GM23338 (cell line): Measurements from ENCODE around the gene ZGLP1. TPM values are rescaled to one million over a fixed set of nuclear protein-coding genes. Genes with fewer than 3 reads are reported as not detected.

Experiments
- ATAC-seq: fragments of 200-7000 bp; cut with Tn5 transposase; 3 replicates; pipeline ENCODE4 v1.9.1; 2020
- DNase-seq: peaks from one replicate; pipeline ENCODE4 v3.0.0-alpha.2; 2015; ENCODE audit warnings: low spot score
- H2AFZ ChIP-seq: fragments of 200-600 bp; sonication (generic); 2 replicates; pipeline ENCODE4 v1.8.0; 2016; ENCODE audit warnings: antibody characterized with exemption, mild to moderate bottlenecking, moderate library complexity
- H3F3A ChIP-seq: fragments of 200-600 bp; sonication (generic); replicated peaks from 2 replicates; pipeline ENCODE4 v1.8.0; 2017; ENCODE audit warnings: antibody characterized with exemption, mixed run types, low read depth
- H3K27ac ChIP-seq: fragments of 200-600 bp; sonication (generic); 2 replicates; pipeline ENCODE4 v1.6.1; 2016; ENCODE audit warnings: low read depth
- H3K27me3 ChIP-seq: fragments of 200-600 bp; sonication (generic); 2 replicates; pipeline ENCODE4 v1.8.0; 2016; ENCODE audit warnings: mild to moderate bottlenecking, mixed run types, moderate library complexity; ENCODE audit not compliant: insufficient read depth
- H3K36me3 ChIP-seq: fragments of 200-600 bp; sonication (generic); 2 replicates; pipeline ENCODE4 v1.8.0; 2016; ENCODE audit warnings: mild to moderate bottlenecking; ENCODE audit not compliant: insufficient read depth
- H3K4me1 ChIP-seq: fragments of 200-600 bp; sonication (generic); 2 replicates; pipeline ENCODE4 v1.8.0; 2016; ENCODE audit warnings: mild to moderate bottlenecking, moderate library complexity; ENCODE audit not compliant: insufficient read depth
- H3K4me2 ChIP-seq: fragments of 200-600 bp; sonication (generic); 2 replicates; pipeline ENCODE4 v1.7.1; 2017; ENCODE audit warnings: mixed run types
- H3K4me3 ChIP-seq: fragments of 200-600 bp; sonication (generic); 2 replicates; pipeline ENCODE4 v1.6.1; 2016; ENCODE audit warnings: mixed run types
- H3K79me2 ChIP-seq: fragments of 200-600 bp; sonication (generic); replicated peaks from 2 replicates; pipeline ENCODE4 v1.8.0; 2017; ENCODE audit warnings: mild to moderate bottlenecking; ENCODE audit not compliant: insufficient read depth
- H3K9me2 ChIP-seq: fragments of 200-600 bp; sonication (generic); 2 replicates; pipeline ENCODE4 v1.8.0; 2017; ENCODE audit not compliant: insufficient read depth
- H4K20me1 ChIP-seq: fragments of 200-600 bp; sonication (generic); replicated peaks from 2 replicates; pipeline ENCODE4 v1.8.0; 2017; ENCODE audit warnings: mild to moderate bottlenecking; ENCODE audit not compliant: insufficient read depth
- H3K27ac Mint-ChIP-seq: 2 replicates; pipeline ENCODE4 v1.8.0; 2020; ENCODE audit warnings: inconsistent platforms, mild to moderate bottlenecking, moderate library complexity, mixed read lengths
- H3K27me3 Mint-ChIP-seq: 3 replicates; pipeline ENCODE4 v1.8.0; 2022; ENCODE audit warnings: low read depth, mild to moderate bottlenecking, moderate library complexity, mixed read lengths, inconsistent platforms; ENCODE audit not compliant: insufficient read depth, poor library complexity
- H3K36me3 Mint-ChIP-seq: 3 replicates; pipeline ENCODE4 v1.8.0; 2021; ENCODE audit warnings: low read depth, mild to moderate bottlenecking, inconsistent platforms, moderate library complexity, mixed read lengths
- H3K4me1 Mint-ChIP-seq: 3 replicates; pipeline ENCODE4 v1.8.0; 2020; ENCODE audit warnings: mild to moderate bottlenecking, inconsistent platforms, mixed read lengths
- H3K4me3 Mint-ChIP-seq: 3 replicates; pipeline ENCODE4 v1.8.0; 2021; ENCODE audit warnings: moderate library complexity, mild to moderate bottlenecking, inconsistent platforms, mixed read lengths
- H3K9me3 Mint-ChIP-seq: 3 replicates; pipeline ENCODE4 v1.8.0; 2020; ENCODE audit warnings: moderate library complexity, mild to moderate bottlenecking, inconsistent platforms, mixed read lengths
- CREB1 ChIP-seq: fragments of 250-450 bp; sonication (Bioruptor Pico); IDR thresholded peaks from 2 replicates; pipeline ENCODE4 v1.5.0; 2020; ENCODE audit warnings: low read depth, mild to moderate bottlenecking, moderate library complexity
- EZH2 ChIP-seq: fragments of 200-600 bp; sonication (generic); IDR thresholded peaks from one replicate; pipeline ENCODE4 v1.8.0; 2017; ENCODE audit warnings: antibody characterized with exemption, mild to moderate bottlenecking, low read depth; ENCODE audit not compliant: unreplicated experiment
- JUNB ChIP-seq: IDR thresholded peaks from one replicate; pipeline ENCODE4 v1.6.1; 2016; ENCODE audit warnings: antibody characterized with exemption; ENCODE audit not compliant: unreplicated experiment
- NANOG ChIP-seq: IDR thresholded peaks from 2 replicates; pipeline ENCODE4 v1.6.1; 2016; ENCODE audit warnings: antibody characterized with exemption, borderline replicate concordance
- POLR2AphosphoS5 ChIP-seq: IDR thresholded peaks from 2 replicates; pipeline ENCODE4 v1.6.1; 2016; ENCODE audit warnings: antibody characterized with exemption, low read depth
- STAT1 ChIP-seq: IDR thresholded peaks from one replicate; pipeline ENCODE4 v1.6.1; 2016; ENCODE audit warnings: antibody characterized with exemption; ENCODE audit not compliant: unreplicated experiment
- polyA plus RNA-seq: library from polyadenylated mRNA; unstranded; fragments of >200 nt; fragmentation: Nextera tagmentation; extraction: Ambion mirVana; gene quantifications from 2 replicates; pipeline ENCODE4 v1.2.1, GENCODE V29; 2016
- total RNA-seq: library from RNA; depleted of rRNA; stranded (reverse); fragments of >200 nt; shearing (Covaris generic); gene quantifications from 2 replicates; pipeline ENCODE4 v1.2.3, GENCODE V29; 2014
- TF ChIP-seq, protein P1 (sequence below): IDR thresholded peaks from one replicate; pipeline ENCODE4 v1.6.1; 2018; ENCODE audit warnings: antibody characterized with exemption; ENCODE audit not compliant: unreplicated experiment
- TF ChIP-seq, protein P2 (sequence below): IDR thresholded peaks from 2 replicates; pipeline ENCODE4 v1.6.1; 2016; ENCODE audit warnings: antibody characterized with exemption
- TF ChIP-seq, protein P3 (sequence below), 2 experiments: fragments of 200-600 bp in 1 of 2; sonication (generic) in 1 of 2; conservative IDR thresholded peaks; 2 replicates each; pipeline versions ENCODE4 v1.5.1 to v1.6.1; 2016 to 2017; ENCODE audit warnings: antibody characterized with exemption in 2 of 2, low read depth in 2 of 2, mild to moderate bottlenecking in 2 of 2, moderate library complexity in 1 of 2
- TF ChIP-seq, protein P4 (sequence below): fragments of 250-450 bp; sonication (Bioruptor Pico); IDR thresholded peaks from 2 replicates; pipeline ENCODE4 v1.5.0; 2020; ENCODE audit warnings: mild to moderate bottlenecking, moderate library complexity

ZGLP1 gene
- total and polyA plus RNA-seq, 2 experiments from 2014 or later = 1.5 to 5.3 TPM

DNA sequence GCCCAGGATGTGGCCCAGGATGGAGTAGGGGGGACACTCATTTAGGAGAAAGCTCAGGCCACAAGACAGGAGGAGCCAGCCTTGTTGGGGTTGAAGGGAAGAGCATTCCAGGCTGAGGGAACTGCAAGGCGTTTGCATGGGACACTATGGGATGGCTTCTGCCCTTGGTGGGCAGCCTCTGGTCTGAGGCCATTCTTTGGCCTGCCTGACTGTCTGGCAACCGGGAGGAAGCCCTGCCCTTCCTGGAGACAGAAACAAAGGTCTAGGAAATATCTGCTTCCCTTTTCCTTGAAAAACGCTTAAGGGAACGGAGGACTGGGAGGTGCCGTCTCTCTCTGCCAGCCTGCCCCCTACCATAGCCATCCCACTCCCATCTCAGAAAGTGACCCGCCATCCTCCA, 41.5 kb downstream of the ZGLP1 start:
- Histone ChIP-seq H3K27me3 (peaks cover 45% of the 10 kb centered on the region), H3F3A (peaks cover 13% of the 10 kb centered on the region; the same call in 1 of the 2 replicates), H3K4me3 (no peak overlapping the region), H3K4me1 (peaks cover 4% of the 10 kb centered on the region; the same call in 1 of the 2 replicates), H2AFZ (no peak overlapping the region), H3K27ac (no peak overlapping the region), H3K36me3 (no peaks in the 10 kb centered on the region), H4K20me1 (no peaks in the 10 kb centered on the region), H3K9me2 (no peaks in the 10 kb centered on the region), H3K4me2 (no peak overlapping the region), H3K79me2 (no peaks in the 10 kb centered on the region)
- no peak for DNase-seq
- peaks cover 44% of the 10 kb centered on the region for H3K27me3 Mint-ChIP-seq
- TF ChIP-seq EZH2 = no peak
- TF ChIP-seq CREB1 (CRISPR knock-in tag) = no peak
- TF ChIP-seq, protein P1, sequence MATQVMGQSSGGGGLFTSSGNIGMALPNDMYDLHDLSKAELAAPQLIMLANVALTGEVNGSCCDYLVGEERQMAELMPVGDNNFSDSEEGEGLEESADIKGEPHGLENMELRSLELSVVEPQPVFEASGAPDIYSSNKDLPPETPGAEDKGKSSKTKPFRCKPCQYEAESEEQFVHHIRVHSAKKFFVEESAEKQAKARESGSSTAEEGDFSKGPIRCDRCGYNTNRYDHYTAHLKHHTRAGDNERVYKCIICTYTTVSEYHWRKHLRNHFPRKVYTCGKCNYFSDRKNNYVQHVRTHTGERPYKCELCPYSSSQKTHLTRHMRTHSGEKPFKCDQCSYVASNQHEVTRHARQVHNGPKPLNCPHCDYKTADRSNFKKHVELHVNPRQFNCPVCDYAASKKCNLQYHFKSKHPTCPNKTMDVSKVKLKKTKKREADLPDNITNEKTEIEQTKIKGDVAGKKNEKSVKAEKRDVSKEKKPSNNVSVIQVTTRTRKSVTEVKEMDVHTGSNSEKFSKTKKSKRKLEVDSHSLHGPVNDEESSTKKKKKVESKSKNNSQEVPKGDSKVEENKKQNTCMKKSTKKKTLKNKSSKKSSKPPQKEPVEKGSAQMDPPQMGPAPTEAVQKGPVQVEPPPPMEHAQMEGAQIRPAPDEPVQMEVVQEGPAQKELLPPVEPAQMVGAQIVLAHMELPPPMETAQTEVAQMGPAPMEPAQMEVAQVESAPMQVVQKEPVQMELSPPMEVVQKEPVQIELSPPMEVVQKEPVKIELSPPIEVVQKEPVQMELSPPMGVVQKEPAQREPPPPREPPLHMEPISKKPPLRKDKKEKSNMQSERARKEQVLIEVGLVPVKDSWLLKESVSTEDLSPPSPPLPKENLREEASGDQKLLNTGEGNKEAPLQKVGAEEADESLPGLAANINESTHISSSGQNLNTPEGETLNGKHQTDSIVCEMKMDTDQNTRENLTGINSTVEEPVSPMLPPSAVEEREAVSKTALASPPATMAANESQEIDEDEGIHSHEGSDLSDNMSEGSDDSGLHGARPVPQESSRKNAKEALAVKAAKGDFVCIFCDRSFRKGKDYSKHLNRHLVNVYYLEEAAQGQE = no peak
- TF ChIP-seq STAT1 = no peak
- no peak for TF ChIP-seq JUNB
- TF ChIP-seq, protein P2, sequence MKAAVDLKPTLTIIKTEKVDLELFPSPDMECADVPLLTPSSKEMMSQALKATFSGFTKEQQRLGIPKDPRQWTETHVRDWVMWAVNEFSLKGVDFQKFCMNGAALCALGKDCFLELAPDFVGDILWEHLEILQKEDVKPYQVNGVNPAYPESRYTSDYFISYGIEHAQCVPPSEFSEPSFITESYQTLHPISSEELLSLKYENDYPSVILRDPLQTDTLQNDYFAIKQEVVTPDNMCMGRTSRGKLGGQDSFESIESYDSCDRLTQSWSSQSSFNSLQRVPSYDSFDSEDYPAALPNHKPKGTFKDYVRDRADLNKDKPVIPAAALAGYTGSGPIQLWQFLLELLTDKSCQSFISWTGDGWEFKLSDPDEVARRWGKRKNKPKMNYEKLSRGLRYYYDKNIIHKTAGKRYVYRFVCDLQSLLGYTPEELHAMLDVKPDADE = no peak
- no peak for ATAC-seq
- no peaks in the 10 kb centered on the region for H3K36me3 Mint-ChIP-seq
- H3K4me1 Mint-ChIP-seq = peaks cover 4% of the 10 kb centered on the region; the same call in 2 of the 3 replicates
- H3K27ac Mint-ChIP-seq = no peak overlapping the region; the same call in 1 of the 2 replicates
- H3K4me3 Mint-ChIP-seq = no peak overlapping the region
- no peaks in the 10 kb centered on the region; the same call in 2 of the 3 replicates for H3K9me3 Mint-ChIP-seq

DNA sequence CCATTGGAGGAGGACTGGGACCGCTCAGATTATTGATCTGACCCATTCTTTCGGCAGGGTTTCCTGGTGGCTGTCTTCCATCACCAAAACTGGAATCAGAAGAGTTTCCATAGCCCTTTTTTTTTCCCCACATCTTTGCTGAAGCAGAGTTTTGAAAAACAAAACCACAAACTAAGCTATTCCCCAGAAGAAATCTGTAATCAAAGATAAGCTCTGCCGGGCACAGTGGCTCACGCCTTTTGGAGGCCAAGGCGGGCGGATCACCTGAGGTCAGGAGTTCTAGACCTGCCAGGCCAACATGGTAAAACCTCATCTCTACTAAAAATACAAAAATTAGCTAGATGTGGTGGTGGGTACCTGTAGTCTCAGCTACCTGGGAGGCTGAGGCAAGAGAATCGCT, 42.9 kb downstream of the ZGLP1 start:
- Histone ChIP-seq H3K27ac (no peak overlapping the region), H2AFZ (no peak overlapping the region), H3K9me2 (no peaks in the 10 kb centered on the region), H3K4me1 (peaks cover 4% of the 10 kb centered on the region; the same call in 1 of the 2 replicates), H3K4me2 (no peak overlapping the region), H3F3A (peaks cover 13% of the 10 kb centered on the region; the same call in 1 of the 2 replicates), H3K79me2 (no peaks in the 10 kb centered on the region), H3K4me3 (no peak overlapping the region), H3K36me3 (no peaks in the 10 kb centered on the region), H4K20me1 (no peaks in the 10 kb centered on the region), H3K27me3 (peaks cover 32% of the 10 kb centered on the region)
- H3K36me3 Mint-ChIP-seq = no peaks in the 10 kb centered on the region
- H3K27ac Mint-ChIP-seq = no peak overlapping the region
- H3K4me3 Mint-ChIP-seq = no peak overlapping the region
- ATAC-seq (no peak), DNase-seq (no peak)
- H3K9me3 Mint-ChIP-seq = no peaks in the 10 kb centered on the region; the same call in 2 of the 3 replicates
- peaks cover 38% of the 10 kb centered on the region for H3K27me3 Mint-ChIP-seq
- peaks cover 3% of the 10 kb centered on the region; the same call in 2 of the 3 replicates for H3K4me1 Mint-ChIP-seq
- TF ChIP-seq, protein P3, sequence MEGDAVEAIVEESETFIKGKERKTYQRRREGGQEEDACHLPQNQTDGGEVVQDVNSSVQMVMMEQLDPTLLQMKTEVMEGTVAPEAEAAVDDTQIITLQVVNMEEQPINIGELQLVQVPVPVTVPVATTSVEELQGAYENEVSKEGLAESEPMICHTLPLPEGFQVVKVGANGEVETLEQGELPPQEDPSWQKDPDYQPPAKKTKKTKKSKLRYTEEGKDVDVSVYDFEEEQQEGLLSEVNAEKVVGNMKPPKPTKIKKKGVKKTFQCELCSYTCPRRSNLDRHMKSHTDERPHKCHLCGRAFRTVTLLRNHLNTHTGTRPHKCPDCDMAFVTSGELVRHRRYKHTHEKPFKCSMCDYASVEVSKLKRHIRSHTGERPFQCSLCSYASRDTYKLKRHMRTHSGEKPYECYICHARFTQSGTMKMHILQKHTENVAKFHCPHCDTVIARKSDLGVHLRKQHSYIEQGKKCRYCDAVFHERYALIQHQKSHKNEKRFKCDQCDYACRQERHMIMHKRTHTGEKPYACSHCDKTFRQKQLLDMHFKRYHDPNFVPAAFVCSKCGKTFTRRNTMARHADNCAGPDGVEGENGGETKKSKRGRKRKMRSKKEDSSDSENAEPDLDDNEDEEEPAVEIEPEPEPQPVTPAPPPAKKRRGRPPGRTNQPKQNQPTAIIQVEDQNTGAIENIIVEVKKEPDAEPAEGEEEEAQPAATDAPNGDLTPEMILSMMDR (conservative IDR thresholded peaks at IDR 0.05; ENCODE audit: low read depth in 2 of 2) = no peak
- TF ChIP-seq, protein P4, sequence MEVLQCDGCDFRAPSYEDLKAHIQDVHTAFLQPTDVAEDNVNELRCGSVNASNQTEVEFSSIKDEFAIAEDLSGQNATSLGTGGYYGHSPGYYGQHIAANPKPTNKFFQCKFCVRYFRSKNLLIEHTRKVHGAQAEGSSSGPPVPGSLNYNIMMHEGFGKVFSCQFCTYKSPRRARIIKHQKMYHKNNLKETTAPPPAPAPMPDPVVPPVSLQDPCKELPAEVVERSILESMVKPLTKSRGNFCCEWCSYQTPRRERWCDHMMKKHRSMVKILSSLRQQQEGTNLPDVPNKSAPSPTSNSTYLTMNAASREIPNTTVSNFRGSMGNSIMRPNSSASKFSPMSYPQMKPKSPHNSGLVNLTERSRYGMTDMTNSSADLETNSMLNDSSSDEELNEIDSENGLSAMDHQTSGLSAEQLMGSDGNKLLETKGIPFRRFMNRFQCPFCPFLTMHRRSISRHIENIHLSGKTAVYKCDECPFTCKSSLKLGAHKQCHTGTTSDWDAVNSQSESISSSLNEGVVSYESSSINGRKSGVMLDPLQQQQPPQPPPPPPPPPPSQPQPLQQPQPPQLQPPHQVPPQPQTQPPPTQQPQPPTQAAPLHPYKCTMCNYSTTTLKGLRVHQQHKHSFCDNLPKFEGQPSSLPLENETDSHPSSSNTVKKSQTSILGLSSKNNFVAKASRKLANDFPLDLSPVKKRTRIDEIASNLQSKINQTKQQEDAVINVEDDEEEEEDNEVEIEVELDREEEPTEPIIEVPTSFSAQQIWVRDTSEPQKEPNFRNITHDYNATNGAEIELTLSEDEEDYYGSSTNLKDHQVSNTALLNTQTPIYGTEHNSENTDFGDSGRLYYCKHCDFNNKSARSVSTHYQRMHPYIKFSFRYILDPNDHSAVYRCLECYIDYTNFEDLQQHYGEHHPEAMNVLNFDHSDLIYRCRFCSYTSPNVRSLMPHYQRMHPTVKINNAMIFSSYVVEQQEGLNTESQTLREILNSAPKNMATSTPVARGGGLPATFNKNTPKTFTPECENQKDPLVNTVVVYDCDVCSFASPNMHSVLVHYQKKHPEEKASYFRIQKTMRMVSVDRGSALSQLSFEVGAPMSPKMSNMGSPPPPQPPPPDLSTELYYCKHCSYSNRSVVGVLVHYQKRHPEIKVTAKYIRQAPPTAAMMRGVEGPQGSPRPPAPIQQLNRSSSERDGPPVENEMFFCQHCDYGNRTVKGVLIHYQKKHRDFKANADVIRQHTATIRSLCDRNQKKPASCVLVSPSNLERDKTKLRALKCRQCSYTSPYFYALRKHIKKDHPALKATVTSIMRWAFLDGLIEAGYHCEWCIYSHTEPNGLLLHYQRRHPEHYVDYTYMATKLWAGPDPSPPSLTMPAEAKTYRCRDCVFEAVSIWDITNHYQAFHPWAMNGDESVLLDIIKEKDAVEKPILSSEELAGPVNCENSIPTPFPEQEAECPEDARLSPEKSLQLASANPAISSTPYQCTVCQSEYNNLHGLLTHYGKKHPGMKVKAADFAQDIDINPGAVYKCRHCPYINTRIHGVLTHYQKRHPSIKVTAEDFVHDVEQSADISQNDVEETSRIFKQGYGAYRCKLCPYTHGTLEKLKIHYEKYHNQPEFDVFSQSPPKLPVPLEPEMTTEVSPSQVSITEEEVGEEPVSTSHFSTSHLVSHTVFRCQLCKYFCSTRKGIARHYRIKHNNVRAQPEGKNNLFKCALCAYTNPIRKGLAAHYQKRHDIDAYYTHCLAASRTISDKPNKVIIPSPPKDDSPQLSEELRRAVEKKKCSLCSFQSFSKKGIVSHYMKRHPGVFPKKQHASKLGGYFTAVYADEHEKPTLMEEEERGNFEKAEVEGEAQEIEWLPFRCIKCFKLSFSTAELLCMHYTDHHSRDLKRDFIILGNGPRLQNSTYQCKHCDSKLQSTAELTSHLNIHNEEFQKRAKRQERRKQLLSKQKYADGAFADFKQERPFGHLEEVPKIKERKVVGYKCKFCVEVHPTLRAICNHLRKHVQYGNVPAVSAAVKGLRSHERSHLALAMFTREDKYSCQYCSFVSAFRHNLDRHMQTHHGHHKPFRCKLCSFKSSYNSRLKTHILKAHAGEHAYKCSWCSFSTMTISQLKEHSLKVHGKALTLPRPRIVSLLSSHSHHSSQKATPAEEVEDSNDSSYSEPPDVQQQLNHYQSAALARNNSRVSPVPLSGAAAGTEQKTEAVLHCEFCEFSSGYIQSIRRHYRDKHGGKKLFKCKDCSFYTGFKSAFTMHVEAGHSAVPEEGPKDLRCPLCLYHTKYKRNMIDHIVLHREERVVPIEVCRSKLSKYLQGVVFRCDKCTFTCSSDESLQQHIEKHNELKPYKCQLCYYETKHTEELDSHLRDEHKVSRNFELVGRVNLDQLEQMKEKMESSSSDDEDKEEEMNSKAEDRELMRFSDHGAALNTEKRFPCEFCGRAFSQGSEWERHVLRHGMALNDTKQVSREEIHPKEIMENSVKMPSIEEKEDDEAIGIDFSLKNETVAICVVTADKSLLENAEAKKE (CRISPR knock-in tag) = no peak
- TF ChIP-seq POLR2AphosphoS5 (no peak), NANOG (no peak)
